ENCODE measurements around the gene DELE1. TPM values are rescaled to one million over a fixed set of nuclear protein-coding genes. Genes with fewer than 3 reads are reported as not detected.

DELE1 gene
- total RNA-seq, 4 donors from 2014 or later: 24.7 to 102 (median 45.8) TPM

GRCh38 chr5:141954194-141954593 lies 30.5 kb downstream of the DELE1 start:
- no peak overlapping the region for H3K4me3 ChIP-seq
- H3K36me3 ChIP-seq: no peaks in the 10 kb centered on the region
- no peak for TF ChIP-seq CTCF (IDR thresholded peaks at IDR 0.05)
- TF ChIP-seq POLR2A (IDR thresholded peaks at IDR 0.05): no peak
- H3K27ac ChIP-seq: no peak overlapping the region
- intact Hi-C loops (cut with DNase I; ENCODE audit: low total_unique reads): loop anchor here (10.0 kb wide), 1 partner anchor 79 kb away; the partner anchor contains the start of gene PCDH1
- no peaks in the 10 kb centered on the region for H3K27me3 ChIP-seq
- no peak for DNase-seq
- no peaks in the 10 kb centered on the region for H3K9me3 ChIP-seq
- H3K4me1 ChIP-seq: no peaks in the 10 kb centered on the region

GRCh38 chr5:141957367-141957996 lies 33.8 kb downstream of the DELE1 start:
- no peaks in the 10 kb centered on the region for H3K36me3 ChIP-seq

GRCh38 chr5:141958113-141958512 lies 34.4 kb downstream of the DELE1 start, which contains the start of gene PCDH12:
Gene PCDH12 (minus strand): TSS chr5:141958202. CDS start chr5:141957851, 351 bp downstream.
- TF ChIP-seq CTCF (IDR thresholded peaks at IDR 0.05): no peak
- no peak for TF ChIP-seq POLR2A (IDR thresholded peaks at IDR 0.05)
- no peaks in the 10 kb centered on the region for H3K4me1 ChIP-seq
- no peak within 1 kb of the TSS for H3K4me3 ChIP-seq
- peak within 1 kb of the TSS in 1 of 2 donors; percentile 43 for H3K27ac ChIP-seq
- no peaks in the 10 kb centered on the region for H3K27me3 ChIP-seq
- intact Hi-C loops (cut with DNase I; ENCODE audit: low total_unique reads): loop anchor here (5.0 to 10.0 kb wide), 2 partner anchors 83 to 266 kb away; partner anchors contain the start of gene PCDH1
- H3K36me3 ChIP-seq: no peaks in the 10 kb centered on the region
- no peaks in the 10 kb centered on the region for H3K9me3 ChIP-seq
- DNase-seq: peak in 1 of 2 donors; percentile 49

More at GRCh38 chr5:141957367-141957996, 33.8 kb downstream of the DELE1 start:
- H3K9me3 ChIP-seq: no peaks in the 10 kb centered on the region
- no peak for DNase-seq
- no peaks in the 10 kb centered on the region for H3K27me3 ChIP-seq
- TF ChIP-seq CTCF (IDR thresholded peaks at IDR 0.05) (no peak), POLR2A (IDR thresholded peaks at IDR 0.05) (no peak)
- no peak overlapping the region for H3K27ac ChIP-seq
- intact Hi-C loops (cut with DNase I; ENCODE audit: low total_unique reads): loop anchor here (5.0 to 10.0 kb wide), 2 partner anchors 83 to 265 kb away; partner anchors contain the start of gene PCDH1
- no peak overlapping the region for H3K4me3 ChIP-seq
- H3K4me1 ChIP-seq: no peaks in the 10 kb centered on the region

- peak overlapping the region in 1 of 2 donors; percentile 43 for H3K27ac ChIP-seq
- no peak for DNase-seq
- intact Hi-C loops (cut with DNase I; ENCODE audit: low total_unique reads): loop anchor here (5.0 to 10.0 kb wide), 2 partner anchors 84 to 266 kb away; partner anchors contain the start of gene PCDH1
- H3K27me3 ChIP-seq: no peaks in the 10 kb centered on the region
- no peaks in the 10 kb centered on the region for H3K36me3 ChIP-seq
- H3K4me1 ChIP-seq: no peaks in the 10 kb centered on the region
- H3K9me3 ChIP-seq: no peaks in the 10 kb centered on the region
- TF ChIP-seq CTCF (IDR thresholded peaks at IDR 0.05) (no peak), POLR2A (IDR thresholded peaks at IDR 0.05) (no peak)
- no peak overlapping the region for H3K4me3 ChIP-seq
Measured at GRCh38 chr5:141958546-141959172, 35.0 kb downstream of the DELE1 start.

GRCh38 chr5:141960018-141960417 lies 36.3 kb downstream of the DELE1 start:
- H3K27ac ChIP-seq: no peak overlapping the region
- no peaks in the 10 kb centered on the region for H3K4me1 ChIP-seq
- no peaks in the 10 kb centered on the region for H3K36me3 ChIP-seq
- no peaks in the 10 kb centered on the region for H3K27me3 ChIP-seq
- TF ChIP-seq POLR2A (IDR thresholded peaks at IDR 0.05): no peak
- no peak for TF ChIP-seq CTCF (IDR thresholded peaks at IDR 0.05)
- H3K9me3 ChIP-seq: no peaks in the 10 kb centered on the region
- no peak overlapping the region for H3K4me3 ChIP-seq
- DNase-seq: no peak
- intact Hi-C loops (cut with DNase I; ENCODE audit: low total_unique reads): no loop called here
